Activated B cell treated with CpG ODN at 0.5 μM for 24 hours (primary cell): ENCODE results near the gene MGMT. TPM values are rescaled to one million over a fixed set of nuclear protein-coding genes. Genes with fewer than 3 reads are reported as not detected.

Source experiments
- ATAC-seq: fragments of 200-7000 bp; cut with Tn5 transposase; one replicate; pipeline ENCODE4 v1.10.0; 2021; ENCODE audit warnings: low read depth, mild to moderate bottlenecking, moderate library complexity
- CTCF ChIA-PET: fragments of 350-600 bp; sonication (Branson Sonifier 250); formaldehyde crosslinking; loops from one replicate; lab custom pipeline; 2021; ENCODE audit warnings: antibody characterized with exemption; lab: Charles Lee
- POLR2A ChIA-PET: fragments of 350-600 bp; sonication (Branson Sonifier 250); formaldehyde crosslinking; loops from one replicate; lab custom pipeline; 2021; ENCODE audit warnings: antibody characterized with exemption; lab: Charles Lee
- DNase-seq: peaks from one replicate; pipeline ENCODE4 v3.0.0; 2022
- H3K27ac Mint-ChIP-seq: one replicate; pipeline ENCODE4 v1.8.0; 2020; ENCODE audit warnings: mixed read lengths
- H3K27me3 Mint-ChIP-seq: one replicate; pipeline ENCODE4 v1.8.0; 2021; ENCODE audit warnings: mixed read lengths
- H3K36me3 Mint-ChIP-seq: one replicate; pipeline ENCODE4 v1.8.0; 2021; ENCODE audit warnings: low read depth, mixed read lengths
- H3K4me1 Mint-ChIP-seq: one replicate; pipeline ENCODE4 v1.8.0; 2021; ENCODE audit warnings: mixed read lengths
- H3K4me3 Mint-ChIP-seq: one replicate; pipeline ENCODE4 v1.8.0; 2020; ENCODE audit warnings: mild to moderate bottlenecking, mixed read lengths
- H3K9me3 Mint-ChIP-seq: one replicate; pipeline ENCODE4 v1.8.0; 2020; ENCODE audit warnings: mixed read lengths
- CTCF ChIP-seq: fragments of 200-600 bp; IDR thresholded peaks from one replicate; pipeline ENCODE4 v1.8.0; 2022; ENCODE audit warnings: antibody characterized with exemption, mild to moderate bottlenecking
- intact Hi-C: fragments of 100-400 bp; cut with micrococcal nuclease; formaldehyde crosslinking; loops from one replicate; pipeline ENCODE4 v1.15.1; 2024
- total RNA-seq: library from RNA; stranded (reverse); gene quantifications from 2 replicates; pipeline ENCODE4 v1.2.3, GENCODE V29; 2022

The MGMT gene
- total RNA-seq, 1 donor from 2014 or later: 25.8 TPM

- H3K27ac Mint-ChIP-seq: no peak overlapping the region
- no peak for TF ChIP-seq CTCF
- H3K4me1 Mint-ChIP-seq: no peaks in the 10 kb centered on the region
- POLR2A ChIA-PET: no interaction called here
- no peak overlapping the region for H3K4me3 Mint-ChIP-seq
- CTCF ChIA-PET: no interaction called here
- no peaks in the 10 kb centered on the region for H3K9me3 Mint-ChIP-seq
- intact Hi-C loops: no loop called here
- no peak for DNase-seq
- no peak for ATAC-seq
- no peaks in the 10 kb centered on the region for H3K27me3 Mint-ChIP-seq
- H3K36me3 Mint-ChIP-seq: no peaks in the 10 kb centered on the region
These were observed 26.2 kb upstream of the MGMT start for GRCh38 chr10:129440722-129441316.

- no peaks in the 10 kb centered on the region for H3K4me1 Mint-ChIP-seq
- no peaks in the 10 kb centered on the region for H3K36me3 Mint-ChIP-seq
- ChIA-PET POLR2A (no interaction called here), CTCF (no interaction called here)
- ATAC-seq (no peak), DNase-seq (no peak)
- H3K27me3 Mint-ChIP-seq: no peaks in the 10 kb centered on the region
- intact Hi-C loops: no loop called here
- no peak for TF ChIP-seq CTCF
- H3K9me3 Mint-ChIP-seq: no peaks in the 10 kb centered on the region
- H3K27ac Mint-ChIP-seq: no peak overlapping the region
- H3K4me3 Mint-ChIP-seq: no peak overlapping the region
These were observed 25.6 kb upstream of the MGMT start for GRCh38 chr10:129441372-129442009.

- no peaks in the 10 kb centered on the region for H3K27me3 Mint-ChIP-seq
- no peak overlapping the region for H3K27ac Mint-ChIP-seq
- CTCF ChIA-PET: no interaction called here
- TF ChIP-seq CTCF: no peak
- intact Hi-C loops: no loop called here
- H3K9me3 Mint-ChIP-seq: no peaks in the 10 kb centered on the region
- POLR2A ChIA-PET: no interaction called here
- ATAC-seq (no peak), DNase-seq (no peak)
- no peaks in the 10 kb centered on the region for H3K36me3 Mint-ChIP-seq
- H3K4me1 Mint-ChIP-seq: no peaks in the 10 kb centered on the region
- no peak overlapping the region for H3K4me3 Mint-ChIP-seq
These were observed 24.2 kb upstream of the MGMT start for GRCh38 chr10:129442866-129443265.

GRCh38 chr10:129444359-129444758 lies 22.7 kb upstream of the MGMT start:
- H3K9me3 Mint-ChIP-seq: no peaks in the 10 kb centered on the region
- POLR2A ChIA-PET: no interaction called here
- ATAC-seq: no peak

More at GRCh38 chr10:129444359-129444758, 22.7 kb upstream of the MGMT start:
- no peak for DNase-seq
- H3K4me3 Mint-ChIP-seq: no peak overlapping the region
- H3K36me3 Mint-ChIP-seq: no peaks in the 10 kb centered on the region
- CTCF ChIA-PET: no interaction called here
- TF ChIP-seq CTCF: no peak
- no peak overlapping the region for H3K27ac Mint-ChIP-seq
- no peaks in the 10 kb centered on the region for H3K4me1 Mint-ChIP-seq
- intact Hi-C loops: no loop called here
- H3K27me3 Mint-ChIP-seq: no peaks in the 10 kb centered on the region
